ENCODE results near the gene RNASE13.
"Not testable (repeated sequence)": the region's sequence is repeated elsewhere in the genome, so short reads cannot be mapped to it uniquely, and the experiment has no call there.

The RNASE13 gene

GRCh38 chr14:20988717-20989470 is 45.7 kb downstream of the RNASE13 start:
- no peak for DNase-seq (ENCODE audit: low read depth in 2 of 2)

GRCh38 chr14:20986811-20987210 is 47.8 kb downstream of the RNASE13 start:
- no peak for DNase-seq (ENCODE audit: low read depth in 2 of 2)

- DNase-seq (ENCODE audit: low read depth in 2 of 2): not testable (repeated sequence)
Measured at GRCh38 chr14:20985650-20986049, 49.0 kb downstream of the RNASE13 start.
